HG03342 (cell line): ENCODE data around the gene FAM107A.

Source experiments
- ATAC-seq: cut with Tn5 transposase; IDR thresholded peaks from one replicate; pipeline ENCODE4 v1.9.1; 2021; ENCODE audit warnings: mild to moderate bottlenecking, moderate library complexity; ENCODE audit not compliant: unreplicated experiment

The FAM107A gene

DNA sequence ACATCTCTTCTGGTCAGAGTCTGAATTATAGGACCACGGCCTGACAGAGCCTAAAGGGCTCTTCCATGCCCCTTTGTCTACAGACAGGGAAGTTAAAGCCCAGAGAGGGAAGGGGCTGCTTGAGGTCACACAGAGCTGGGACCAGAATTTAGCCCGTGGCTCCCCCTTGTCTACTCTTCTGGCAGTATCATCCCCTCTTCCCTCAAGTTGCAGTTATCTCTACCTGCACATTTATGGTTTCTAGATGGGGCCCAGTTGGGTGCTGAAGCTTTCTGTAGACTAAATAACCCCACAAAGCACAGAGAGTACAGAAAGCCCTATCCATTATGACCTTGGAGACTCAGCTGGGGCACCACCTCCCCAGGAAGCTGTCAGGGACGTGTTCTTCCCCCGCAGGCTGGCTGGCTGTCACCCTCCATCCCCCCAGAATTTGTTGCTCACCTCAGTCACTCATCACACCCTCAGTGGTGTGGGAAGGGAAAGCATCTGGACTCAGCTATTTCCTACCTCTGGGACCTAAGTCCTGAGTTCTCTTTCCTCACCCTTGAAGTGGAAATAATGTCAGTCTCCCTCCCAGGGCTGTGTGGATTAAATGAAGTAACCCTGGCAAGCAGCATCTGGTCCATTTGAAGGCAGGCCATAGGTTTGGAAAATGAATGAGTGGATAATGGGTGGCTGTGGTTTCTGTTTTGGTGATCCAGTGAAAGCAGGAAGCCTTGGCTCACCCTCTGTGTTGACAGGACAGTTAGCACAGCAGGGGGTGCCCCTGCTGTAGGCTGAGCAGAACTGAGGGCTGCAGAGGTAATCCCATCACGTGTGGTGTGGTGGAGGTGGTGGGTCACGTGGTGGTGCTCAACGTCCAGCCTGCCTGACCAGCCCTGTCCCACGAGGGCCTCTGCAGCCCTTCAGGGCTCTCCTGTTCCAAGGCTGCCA, 56.5 kb downstream of the FAM107A start:
- ATAC-seq: no peak

- no peak for ATAC-seq
Observed at GRCh38 chr3:58519668-58520402, 57.4 kb downstream of the FAM107A start.

DNA sequence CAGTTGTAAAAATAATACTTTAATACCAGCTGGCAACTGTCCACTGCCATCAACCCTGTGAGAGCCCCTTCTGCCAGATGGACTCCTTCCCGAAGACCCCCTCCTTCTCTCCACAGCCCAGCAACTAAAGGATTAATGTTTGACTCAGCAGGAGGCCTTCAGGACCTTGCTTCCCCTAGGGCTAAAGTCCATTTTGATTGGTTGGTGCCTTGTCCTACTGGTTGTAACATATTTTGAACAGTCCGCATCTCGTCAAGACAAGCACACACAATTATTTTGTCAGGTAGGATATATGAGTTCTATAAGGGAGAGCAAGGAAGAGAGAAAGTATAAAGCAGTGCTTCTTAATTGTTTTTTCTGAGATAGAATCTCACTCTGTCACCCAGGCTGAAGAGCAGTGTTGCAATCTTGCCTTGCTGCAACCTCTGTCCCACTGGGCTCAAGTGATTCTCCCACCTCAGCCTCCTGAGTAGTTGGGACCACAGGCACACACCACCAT, 58.9 kb downstream of the FAM107A start:
- no peak for ATAC-seq

GRCh38 chr3:58514405-58514804, 62.8 kb downstream of the FAM107A start:
- ATAC-seq: no peak
